Erythroblast (primary cell): ENCODE data around the gene GNB1L.

Source experiments
- GATA1 ChIP-seq: IDR thresholded peaks from 2 replicates; pipeline ENCODE4 v1.6.1; 2011; ENCODE audit warnings: low read depth, mild to moderate bottlenecking, control low read depth, low read length, moderate library complexity
- POLR2A ChIP-seq: IDR thresholded peaks from 2 replicates; pipeline ENCODE4 v1.6.1; 2011; ENCODE audit warnings: mild to moderate bottlenecking, low read length

DNA sequence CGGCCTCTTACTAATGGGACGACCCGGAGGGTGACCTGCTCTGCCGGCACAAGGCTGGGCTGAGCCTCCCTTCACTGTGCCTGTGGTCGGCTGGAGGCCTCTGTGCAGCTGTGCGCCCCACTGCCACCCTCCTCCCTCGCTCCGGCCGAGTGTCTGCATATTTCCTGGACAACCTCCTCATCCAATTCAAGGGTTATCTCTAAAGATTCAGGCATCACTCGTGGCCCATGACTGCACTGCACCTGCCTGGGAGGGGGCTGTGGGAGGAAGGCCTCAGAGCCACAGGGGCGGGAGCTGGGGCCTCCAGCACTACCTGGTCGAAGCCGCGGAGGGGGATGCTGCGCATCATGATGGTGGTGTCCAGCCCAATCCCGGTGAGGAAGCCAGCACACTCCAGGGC, 43.1 kb upstream of the GNB1L start:
- no peak for TF ChIP-seq POLR2A
- no peak for TF ChIP-seq GATA1
